CMK (cell line): Measurements from ENCODE around the gene C2.
"Not testable (repeated sequence)": the region's sequence is repeated elsewhere in the genome, so short reads cannot be mapped to it uniquely, and the experiment has no call there.

ENCODE experiments used
- DNase-seq: peaks from one replicate; pipeline ENCODE4 v3.0.0-alpha.2; 2010; ENCODE audit warnings: low read depth

Gene C2

DNA sequence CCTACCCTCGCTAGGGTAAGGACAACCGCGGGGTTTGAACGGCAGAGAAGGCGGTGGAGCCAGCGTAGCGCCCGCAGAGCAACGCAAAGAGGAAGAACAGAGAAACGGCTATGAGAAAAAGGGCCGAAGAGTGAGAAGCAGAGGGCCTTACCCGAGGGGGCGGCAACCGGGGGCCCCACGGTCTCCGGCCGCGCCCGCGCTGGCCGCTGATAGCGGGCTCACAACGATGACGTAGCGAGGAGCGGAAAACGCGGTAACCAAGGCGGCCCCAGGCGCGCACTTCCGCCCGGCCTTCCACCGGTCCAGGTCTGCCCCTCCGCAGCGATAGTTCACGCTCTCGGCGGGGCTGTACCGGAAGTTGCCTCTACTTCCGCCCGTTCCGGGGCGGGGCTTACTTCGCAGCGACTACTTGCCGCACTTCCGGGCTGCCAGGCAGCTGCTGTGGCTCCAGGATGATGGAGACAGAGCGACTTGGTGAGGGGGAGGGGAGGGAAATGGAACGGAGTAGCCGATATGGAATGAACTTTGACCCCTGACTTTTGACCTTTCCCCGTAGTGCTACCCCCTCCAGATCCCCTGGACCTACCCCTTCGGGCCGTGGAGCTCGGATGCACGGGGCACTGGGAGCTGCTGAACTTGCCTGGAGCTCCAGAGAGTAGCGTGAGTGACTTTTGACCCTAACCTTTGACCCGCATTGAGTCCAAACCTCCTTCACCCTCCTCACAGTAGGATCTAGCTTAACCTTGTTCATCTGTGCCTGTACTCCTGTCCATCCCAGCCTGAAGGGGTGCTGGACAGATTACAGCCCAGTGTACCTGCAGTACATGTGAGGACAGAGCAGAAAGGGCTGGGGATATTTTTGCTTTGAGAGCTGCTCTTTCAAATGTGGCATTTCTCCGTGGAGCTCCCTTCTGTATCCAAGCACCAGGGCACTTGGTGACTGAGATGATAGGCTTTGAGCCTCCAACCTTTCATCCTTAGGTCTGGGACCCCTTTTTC lies 31.5 kb downstream of the C2 start, which contains the start of the genes NELFE and SKIC2:
Gene NELFE, minus strand, starts transcription at position 231 of the 999 bp plus-strand sequence. CDS start 525 bp downstream, outside the sequence.
Gene SKIC2, plus strand, starts transcription at position 435 of the 999 bp plus-strand sequence. Its CDS starts 18 bp downstream, at position 453.
- DNase-seq = peak; percentile 96

DNA sequence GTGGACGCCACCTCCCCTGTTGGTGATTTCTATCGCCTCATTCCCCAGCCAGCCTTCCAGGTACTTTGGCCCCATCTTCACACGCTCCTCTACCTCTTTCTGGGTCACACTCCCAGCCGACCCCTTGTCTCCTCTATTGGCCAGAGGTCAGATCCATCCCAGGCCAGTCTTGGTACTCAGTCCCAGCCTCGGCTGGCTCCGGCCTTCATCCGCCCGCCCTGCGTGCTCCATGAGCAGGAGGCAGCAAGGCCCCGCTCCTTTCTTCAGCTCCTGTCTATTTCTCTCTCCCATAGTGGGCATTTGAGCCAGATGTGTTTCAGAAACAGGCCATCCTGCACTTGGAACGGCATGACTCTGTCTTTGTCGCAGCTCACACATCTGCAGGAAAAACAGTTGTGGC lies 34.1 kb downstream of the C2 start:
- DNase-seq = no peak

DNA sequence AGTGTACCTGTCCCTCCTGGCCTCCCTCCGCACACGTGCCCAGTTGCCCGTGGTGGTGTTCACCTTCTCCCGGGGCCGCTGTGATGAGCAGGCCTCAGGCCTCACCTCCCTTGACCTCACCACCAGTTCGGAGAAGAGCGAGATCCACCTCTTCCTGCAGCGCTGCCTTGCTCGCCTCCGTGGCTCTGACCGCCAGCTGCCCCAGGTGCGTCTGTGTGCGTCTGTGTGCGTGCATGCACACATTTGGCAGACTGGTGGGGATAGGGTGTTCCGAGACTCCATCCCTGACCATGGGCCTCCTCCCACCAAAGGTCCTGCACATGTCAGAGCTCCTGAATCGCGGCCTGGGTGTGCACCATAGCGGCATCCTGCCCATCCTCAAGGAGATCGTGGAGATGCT lies 36.4 kb downstream of the C2 start:
- DNase-seq = no peak

DNA sequence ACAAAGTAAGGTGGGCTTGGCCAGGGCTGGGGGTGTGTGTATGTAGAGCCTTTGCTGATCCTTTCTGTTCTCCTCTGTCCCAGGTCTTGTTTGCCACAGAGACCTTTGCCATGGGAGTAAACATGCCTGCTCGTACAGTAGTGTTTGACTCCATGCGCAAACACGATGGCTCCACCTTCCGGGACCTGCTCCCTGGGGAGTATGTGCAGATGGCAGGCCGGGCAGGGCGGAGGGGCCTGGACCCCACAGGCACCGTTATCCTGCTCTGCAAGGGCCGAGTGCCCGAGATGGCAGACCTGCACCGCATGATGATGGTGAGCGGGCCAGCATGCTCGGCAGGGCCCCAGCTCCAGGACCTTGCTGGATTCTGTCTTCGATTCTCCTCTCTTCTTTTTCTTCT lies 38.2 kb downstream of the C2 start:
- no peak for DNase-seq

DNA sequence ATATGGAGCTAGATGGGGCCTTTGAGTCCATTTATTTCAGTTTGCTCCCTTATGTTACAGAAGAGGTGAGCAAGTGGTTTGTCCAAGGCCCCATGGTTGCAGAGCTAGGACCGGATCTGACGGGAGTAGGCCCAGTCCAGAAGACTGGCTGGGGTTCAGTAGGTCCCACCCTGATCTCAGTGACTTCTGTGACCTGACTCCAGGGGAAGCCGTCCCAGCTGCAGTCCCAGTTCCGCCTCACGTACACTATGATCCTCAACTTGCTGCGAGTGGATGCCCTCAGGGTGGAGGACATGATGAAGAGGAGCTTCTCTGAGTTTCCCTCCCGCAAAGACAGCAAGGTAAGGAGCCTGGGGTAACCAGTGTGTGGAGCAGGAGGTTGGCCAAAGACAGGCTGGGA lies 39.0 kb downstream of the C2 start:
- DNase-seq = no peak

DNA sequence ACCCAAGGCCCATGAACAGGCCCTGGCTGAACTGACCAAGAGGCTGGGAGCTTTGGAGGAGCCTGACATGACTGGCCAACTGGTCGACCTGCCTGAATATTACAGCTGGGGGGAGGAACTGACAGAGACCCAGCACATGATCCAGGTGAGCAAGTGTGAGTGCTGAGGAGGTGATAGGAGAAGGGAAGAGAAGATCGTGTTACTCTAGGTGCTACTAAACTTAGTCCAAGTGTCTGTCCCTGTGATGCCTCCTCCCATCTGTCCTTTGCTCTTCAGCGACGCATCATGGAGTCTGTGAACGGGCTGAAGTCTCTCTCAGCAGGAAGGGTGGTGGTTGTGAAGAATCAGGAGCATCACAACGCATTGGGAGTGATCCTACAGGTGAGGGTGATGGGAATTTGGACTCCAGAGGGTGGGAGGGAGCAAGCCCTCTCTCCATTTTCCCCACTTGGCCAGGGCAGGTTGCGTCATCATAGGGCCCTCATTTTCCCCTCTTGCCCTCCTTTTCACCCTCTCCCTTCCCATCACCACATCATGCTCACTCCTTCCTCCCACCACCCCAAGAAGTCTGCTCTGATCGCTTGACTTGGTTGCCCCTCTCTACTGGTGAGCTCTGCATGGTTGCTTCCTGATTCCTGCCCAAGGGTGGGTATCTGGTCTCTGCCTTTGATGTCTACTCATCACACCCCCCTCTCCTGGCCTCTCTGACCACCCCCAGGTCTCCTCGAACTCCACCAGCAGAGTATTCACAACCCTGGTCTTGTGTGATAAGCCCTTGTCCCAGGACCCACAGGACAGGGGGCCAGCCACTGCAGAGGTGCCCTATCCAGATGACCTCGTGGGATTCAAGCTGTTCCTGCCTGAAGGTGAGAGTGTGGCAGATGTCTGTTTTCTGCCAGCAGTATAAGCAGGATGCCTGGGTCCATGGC lies 39.7 kb downstream of the C2 start:
- DNase-seq = no peak

DNA sequence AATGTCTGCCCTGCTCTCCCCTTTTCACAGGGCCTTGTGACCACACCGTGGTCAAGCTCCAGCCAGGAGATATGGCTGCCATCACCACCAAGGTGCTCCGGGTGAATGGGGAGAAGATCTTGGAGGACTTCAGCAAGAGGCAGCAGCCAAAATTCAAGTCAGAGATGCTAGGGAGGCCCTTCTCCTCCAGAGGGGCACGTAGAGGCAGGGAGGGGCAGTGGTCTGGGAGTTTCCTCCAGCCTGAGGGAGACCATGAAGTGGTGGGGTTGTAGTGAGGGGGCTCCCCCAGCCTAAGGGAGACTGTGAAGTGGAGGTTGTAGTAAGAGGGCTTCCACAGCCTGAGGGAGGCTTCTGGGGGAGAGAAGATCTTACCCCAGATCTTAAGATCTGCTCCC lies 40.4 kb downstream of the C2 start:
- DNase-seq = no peak

DNA sequence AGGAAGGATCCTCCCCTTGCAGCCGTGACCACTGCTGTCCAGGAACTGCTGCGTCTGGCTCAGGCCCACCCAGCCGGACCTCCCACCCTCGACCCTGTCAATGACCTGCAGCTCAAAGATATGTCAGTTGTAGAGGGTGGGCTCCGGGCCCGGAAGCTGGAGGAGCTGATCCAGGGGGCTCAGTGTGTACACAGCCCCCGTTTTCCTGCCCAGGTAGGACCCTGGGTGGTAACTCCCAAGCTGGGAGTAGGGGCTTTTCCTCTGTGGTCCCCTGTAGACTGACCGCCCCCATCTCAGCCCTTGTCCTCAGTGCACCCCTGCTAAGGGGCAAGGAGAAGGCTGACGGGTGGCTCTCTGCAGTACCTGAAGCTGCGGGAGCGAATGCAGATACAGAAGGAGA lies 40.8 kb downstream of the C2 start:
- no peak for DNase-seq

DNA sequence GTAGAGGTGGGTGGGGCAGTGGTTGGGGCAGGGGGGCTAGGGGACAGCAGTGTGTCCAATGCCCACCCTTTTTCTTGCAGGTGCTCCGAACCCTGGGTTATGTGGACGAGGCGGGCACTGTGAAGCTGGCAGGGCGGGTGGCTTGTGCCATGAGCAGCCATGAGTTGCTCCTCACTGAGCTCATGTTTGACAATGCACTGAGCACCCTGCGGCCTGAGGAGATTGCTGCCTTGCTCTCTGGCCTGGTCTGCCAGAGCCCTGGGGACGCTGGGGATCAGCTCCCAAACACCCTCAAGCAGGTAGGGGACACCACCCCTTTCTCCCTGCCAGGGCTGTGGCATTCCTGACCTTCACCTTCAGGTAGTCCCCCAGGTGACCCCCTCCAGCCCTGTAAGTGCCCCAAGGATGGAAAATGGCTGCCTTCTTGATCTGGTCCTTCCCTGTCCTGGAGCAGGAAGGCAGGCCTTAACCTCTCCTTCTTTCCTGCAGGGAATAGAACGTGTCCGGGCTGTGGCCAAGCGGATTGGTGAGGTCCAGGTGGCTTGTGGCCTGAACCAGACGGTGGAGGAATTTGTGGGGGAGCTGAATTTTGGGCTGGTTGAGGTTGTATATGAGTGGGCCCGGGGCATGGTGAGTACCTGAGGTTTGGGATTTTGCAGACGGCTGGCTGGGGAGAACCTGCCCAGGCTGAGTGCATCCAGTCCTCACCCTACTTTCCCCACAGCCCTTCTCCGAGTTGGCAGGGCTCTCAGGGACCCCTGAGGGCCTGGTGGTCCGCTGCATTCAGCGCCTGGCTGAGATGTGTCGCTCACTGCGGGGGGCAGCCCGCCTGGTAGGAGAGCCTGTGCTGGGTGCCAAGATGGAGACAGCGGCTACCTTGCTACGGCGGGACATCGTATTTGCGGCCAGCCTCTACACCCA lies 41.5 kb downstream of the C2 start:
- no peak for DNase-seq

DNA sequence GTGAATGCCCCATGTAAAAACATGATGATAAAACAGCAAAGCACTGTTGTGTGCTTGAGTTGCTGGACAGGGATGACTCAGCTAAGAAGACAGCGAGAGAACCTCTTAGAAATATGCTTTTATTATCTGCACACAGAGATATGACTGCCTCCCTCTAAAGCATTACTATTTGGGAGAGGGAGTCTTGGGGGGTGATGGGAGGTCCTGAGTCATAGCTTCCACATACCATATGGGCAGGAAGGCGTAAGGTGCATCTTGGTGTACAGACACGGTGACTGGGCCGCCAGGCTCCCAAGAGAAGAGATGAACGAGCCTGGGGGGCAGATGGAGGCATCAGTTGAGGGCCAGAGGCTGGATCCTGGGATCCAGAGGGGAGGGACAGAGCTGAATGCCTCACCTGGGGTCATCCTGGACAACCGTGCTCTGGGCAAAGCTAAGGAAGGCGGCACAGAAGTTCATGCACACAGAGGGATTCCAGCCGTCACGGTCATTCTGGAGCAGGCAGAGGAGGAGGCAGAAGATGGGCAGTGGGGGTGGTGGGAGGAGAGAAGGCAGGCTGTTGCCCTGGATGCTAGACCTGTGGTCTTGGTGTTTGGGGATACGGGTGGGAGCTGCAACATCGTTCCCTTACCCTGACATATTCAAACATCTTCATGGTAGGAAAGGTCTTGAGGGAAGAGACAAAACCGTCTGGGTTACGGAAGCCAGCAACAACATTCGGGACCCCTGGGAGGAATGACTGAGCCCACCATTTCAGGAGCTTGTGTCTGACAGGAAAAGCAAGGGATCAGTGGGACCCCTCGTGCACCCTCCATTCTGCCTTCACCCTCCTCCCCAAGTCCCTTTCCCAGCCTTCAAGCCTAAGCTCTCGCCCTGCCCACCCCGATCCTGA lies 42.4 kb downstream of the C2 start:
- no peak for DNase-seq

DNA sequence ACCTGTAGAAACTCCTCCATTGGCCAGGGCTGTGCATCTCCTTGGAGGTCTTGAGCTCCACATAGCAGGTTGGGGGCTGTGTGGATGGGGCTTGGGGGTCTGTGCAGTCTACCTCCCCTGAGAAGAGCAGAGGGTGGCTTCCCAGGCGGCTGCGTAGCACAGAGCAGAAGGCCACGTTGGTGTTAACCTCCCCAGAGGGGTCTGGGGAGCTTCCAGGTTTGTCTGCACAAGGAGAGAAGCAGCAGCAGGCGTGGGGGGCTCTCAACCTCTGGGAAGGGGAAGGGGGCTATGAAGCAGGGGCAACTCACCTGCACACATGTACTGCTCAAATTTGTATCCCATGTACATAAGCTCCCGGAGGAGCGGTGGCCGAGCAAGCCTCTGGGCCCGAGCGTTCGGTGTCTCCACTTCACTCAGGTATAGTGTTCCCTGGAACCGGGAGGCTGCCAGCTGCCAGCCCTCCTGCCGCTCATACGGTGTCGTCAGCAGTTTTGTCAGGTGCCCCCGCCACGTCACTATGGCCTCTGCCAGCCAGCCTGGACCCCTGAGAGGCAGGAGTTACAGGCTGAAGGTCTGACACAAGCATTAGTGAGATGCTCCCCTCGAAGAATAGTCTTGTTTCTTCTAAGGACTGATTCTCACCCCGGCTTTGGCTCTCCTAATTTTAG lies 43.2 kb downstream of the C2 start:
- no peak for DNase-seq

DNA sequence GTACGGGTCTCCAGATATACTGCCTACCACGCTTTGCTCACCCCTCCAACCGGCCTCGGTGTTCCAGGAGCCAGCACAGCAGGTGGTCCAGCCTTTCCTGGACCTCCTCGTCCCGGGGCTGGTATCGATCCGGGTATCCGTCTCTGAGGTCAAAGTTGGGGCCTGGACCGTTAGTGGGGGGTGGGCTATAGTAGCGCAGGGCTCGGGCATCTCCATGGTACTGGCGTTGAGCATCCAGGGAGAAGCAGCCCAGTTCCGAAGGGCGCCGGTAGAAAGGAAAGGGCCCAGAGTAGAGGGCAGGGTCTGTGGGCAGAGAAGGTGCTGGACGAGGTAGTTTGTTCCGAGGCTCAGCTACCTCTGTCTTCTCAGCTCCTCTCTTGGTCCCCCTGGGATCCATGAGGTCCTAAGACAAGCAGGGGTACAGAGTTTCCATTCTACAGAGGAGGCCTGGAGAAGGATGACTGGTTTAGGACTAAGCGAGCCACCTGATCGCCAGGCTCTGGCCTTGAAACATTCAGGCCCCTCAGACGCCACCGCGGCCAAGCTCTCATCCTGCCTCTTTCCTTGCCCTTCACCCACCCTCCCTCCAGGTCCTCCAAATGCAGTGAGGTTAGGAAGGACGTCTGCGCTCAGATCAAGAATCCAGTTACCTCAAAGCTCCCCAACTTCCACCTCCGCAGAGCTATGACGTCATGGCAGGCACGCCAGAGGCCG lies 43.9 kb downstream of the C2 start:
- no peak for DNase-seq

DNA sequence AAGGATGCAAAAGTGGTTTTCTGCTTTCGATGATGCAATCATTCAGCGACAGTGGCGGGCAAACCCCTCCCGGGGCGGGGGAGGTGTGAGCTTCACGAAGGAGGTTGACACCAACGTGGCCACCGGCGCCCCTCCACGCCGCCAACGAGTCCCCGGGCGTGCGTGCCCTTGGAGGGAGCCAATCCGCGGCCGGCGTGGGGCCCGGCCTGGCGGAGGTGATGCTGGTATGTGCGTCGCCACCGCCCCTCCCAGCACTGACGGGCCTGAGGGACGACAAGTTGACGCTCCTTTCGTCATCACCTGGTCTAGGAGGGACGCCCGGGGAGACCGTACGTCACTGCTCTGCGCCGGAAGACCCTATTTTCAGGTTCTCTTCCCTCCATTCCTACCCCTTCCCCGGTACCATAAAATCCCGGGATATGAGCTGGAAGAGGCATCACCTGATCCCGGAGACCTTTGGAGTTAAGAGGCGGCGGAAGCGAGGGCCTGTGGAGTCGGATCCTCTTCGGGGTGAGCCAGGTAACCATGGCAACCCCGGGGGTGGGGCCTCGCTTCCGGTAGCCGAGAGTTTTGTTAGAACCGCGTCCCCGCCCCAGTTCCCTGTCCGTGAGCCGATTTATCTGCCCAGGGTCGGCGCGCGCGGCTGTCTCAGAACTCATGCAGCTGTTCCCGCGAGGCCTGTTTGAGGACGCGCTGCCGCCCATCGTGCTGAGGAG lies 44.6 kb downstream of the C2 start, which contains the start of gene DXO:
Gene DXO, minus strand, starts transcription at position 146 of the 716 bp plus-strand sequence. CDS start 463 bp downstream, outside the sequence.
- peak; percentile 95 for DNase-seq

DNA sequence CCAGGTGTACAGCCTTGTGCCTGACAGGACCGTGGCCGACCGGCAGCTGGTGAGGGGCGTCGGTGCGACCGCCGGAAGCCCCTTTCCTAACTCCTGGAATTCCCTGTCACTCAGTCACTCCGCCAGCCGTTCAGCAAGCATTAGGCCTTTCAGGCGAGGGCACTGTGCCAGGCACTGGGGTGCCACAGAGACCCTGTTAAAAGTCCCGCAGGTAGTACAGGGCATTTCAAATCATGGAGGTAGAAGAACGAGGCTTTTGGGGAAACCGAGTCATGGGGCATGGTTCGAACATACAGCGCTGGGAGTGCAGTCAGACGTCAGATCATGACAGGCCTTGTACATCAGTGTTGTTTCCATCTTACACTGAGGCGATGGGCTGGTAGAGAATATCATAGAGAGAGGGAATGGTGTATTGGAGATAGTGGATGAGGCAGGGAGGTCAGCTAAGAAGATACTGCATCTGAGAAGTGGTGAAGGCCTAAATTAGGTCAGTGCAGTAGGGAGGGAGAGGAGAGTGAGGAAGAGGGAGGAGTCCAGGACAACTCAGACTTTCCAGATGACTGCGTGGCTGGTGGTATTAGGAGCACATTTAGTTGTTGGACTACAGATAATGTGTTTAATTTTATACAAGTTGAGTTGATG lies 45.3 kb downstream of the C2 start:
- DNase-seq = no peak

DNA sequence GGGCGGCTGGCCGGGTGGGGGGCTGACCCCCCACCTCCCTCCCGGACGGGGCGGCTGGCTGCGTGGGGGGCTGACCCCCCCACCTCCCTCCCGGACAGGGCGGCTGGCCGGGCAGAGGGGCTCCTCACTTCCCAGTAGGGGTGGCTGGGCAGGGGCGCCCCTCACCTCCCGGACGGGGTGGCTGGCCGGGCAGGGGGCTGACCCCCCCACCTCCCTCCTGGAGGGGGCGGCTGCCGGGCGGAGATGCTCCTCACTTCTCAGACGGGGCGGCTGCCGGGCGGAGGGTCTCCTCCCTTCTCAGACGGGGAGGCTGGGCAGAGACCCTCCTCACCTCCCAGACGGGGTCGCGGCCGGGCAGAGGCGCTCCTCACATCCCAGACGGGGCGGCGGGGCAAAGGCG lies 48.5 kb downstream of the C2 start:
- not testable (repeated sequence) for DNase-seq

DNA sequence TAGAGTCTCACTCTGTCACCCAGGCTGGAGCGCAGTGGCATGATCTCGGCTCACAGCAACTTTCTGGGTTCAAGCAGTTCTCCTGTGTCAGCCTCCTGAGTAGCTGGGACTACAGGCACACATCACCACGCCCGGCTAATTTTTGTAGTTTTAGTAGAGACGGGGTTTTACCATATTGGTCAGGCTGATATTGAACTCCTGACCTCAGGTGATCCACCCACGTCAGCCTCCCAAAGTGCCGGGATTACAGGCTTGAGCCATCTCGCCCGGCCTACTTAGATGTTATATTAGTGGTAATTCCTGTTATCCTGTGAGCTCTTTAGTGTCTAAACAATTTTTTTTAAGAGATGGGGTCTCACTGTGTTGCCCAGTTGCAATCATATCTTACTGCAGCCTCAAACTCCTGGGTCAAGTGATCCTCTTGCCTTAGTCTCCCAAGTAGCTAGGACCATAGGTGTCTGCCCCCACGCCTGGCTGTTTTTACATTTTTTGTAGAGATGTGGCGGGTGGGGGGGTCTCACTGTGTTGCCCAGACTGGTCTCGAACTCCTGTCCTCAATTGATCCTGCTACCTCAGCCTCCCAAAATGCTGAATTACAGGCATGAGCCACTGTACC lies 50.4 kb downstream of the C2 start:
- DNase-seq = no peak

DNA sequence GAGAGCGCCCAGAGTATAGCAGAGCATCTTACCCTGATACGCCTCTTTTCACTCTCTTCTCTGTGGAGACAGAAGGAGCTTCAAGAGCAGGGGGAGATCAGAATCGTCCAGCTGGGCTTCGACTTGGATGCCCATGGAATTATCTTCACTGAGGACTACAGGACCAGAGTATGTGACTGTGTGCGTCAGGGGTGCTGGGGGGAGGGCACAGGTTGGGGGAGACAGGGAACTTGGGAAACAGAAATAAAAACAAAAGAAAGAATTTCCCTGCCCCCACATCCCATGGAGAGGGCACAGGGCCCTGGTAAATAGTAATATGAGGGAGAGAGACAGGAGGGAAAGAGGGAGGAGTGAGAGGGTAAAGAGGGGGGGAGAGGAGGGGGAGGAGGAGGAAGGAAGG lies 51.3 kb downstream of the C2 start:
- no peak for DNase-seq
